KOPT-K1 (cell line): ENCODE measurements around the gene HCAR3.
"Not testable (repeated sequence)": the region's sequence is repeated elsewhere in the genome, so short reads cannot be mapped to it uniquely, and the experiment has no call there.

Source experiments
- H3K27ac ChIP-seq: fragments of 200-600 bp; sonication (generic); 2 replicates; pipeline ENCODE4 v1.5.1; 2016; ENCODE audit warnings: antibody characterized with exemption, mild to moderate bottlenecking, low read depth, low read length; ENCODE audit not compliant: poor library complexity, severe bottlenecking
- H3K36me3 ChIP-seq: fragments of 200-600 bp; sonication (generic); 2 replicates; pipeline ENCODE4 v1.5.1; 2017; ENCODE audit warnings: antibody characterized with exemption, mild to moderate bottlenecking, low read length, moderate library complexity; ENCODE audit not compliant: insufficient read depth
- H3K9me3 ChIP-seq: fragments of 200-600 bp; sonication (generic); 2 replicates; pipeline ENCODE4 v1.5.1; 2017; ENCODE audit warnings: antibody characterized with exemption, low read length, mild to moderate bottlenecking; ENCODE audit not compliant: insufficient read depth, poor library complexity, severe bottlenecking

The HCAR3 gene

DNA sequence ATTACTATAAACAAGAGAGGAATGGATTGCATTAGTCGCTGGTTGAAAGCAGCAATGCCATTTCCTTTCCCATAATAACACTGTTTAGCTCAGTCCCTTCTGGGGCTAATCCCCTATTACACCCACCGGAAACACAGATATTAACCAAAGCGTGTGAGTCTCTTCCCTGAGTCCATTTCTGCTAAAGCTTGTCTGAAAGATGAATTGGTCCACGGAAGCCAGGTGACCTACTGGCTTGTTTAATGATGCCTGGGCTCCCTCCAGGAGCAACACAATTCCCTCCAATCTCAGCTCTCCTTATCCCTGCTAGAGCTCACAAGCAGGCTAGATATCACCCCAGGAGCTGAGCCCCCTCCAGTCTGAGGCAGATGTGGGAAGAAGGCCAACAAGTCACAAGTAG lies 15.1 kb downstream of the HCAR3 start:
- H3K9me3 ChIP-seq, H3K36me3 ChIP-seq, H3K27ac ChIP-seq: not testable (repeated sequence)

DNA sequence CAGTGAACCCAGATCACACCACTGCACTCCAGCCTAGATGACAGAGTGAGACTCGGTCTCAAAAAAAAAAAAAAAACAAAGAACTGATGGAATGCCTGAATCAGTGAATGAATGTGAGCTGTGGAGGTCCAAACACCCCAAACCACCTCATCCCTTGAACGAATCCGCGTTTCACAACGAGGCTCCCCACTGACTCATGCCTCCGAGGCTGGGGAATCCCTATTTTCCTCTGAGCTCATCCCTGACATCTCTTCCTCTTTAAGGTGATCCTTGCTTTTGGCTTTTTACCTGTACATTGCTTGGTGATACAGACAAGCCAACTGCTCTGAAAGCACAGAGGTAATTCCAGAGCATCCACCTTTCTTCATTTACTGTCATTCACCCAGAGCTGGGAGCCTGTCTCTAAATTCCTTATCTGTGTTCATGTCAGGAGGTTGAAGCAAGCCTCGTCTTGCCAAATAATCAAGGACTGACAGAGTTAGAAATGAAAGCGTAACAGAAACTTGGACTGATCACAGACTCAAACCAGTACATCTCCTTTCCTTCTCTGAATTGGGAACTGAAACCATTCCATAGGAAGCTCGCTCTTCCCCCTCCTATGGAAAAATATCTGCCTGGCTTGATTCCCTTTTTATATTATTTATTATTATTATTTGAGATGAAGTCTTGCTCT lies 16.4 kb downstream of the HCAR3 start:
- H3K36me3 ChIP-seq, H3K27ac ChIP-seq, H3K9me3 ChIP-seq: not testable (repeated sequence)

DNA sequence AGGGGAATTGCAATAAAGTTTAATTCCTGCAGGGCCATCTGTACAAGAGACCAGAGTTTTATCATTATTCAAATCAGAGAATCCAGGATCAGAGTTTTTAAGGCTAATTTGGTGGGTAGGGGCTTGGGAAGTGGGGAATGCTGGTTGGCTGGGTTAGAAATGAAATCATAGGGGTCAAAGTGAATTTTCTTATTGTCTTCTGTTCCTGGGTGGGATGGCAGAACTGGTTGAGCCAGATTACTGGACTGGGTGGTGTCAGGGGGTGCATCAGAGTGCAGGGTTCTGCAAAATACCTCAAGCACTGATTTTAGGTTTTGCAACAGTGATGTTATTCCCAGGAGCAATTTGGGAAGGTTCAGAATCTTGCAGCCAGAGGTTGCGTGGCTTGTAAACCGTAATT lies 19.7 kb downstream of the HCAR3 start:
- H3K27ac ChIP-seq, H3K9me3 ChIP-seq, H3K36me3 ChIP-seq: not testable (repeated sequence)

DNA sequence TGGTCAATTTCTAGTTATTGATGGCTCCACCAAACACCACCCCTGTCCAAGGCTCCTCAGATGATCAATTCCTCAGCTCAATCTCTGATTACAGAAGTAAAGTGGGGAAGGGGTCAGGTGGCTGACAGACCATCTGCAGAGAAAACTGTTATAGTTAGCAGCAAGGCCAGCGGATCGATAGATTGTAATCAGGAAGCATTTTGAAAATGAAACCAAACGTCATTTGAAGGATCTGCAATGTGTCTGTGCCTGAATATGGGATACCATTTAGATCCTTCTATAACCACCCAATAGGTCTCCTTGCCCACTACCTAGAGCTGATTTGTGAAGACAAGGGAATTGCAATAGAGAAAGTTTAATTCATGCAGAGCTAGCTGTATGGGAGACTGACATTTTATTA lies 25.0 kb downstream of the HCAR3 start:
- no peaks in the 10 kb centered on the region for H3K9me3 ChIP-seq

DNA sequence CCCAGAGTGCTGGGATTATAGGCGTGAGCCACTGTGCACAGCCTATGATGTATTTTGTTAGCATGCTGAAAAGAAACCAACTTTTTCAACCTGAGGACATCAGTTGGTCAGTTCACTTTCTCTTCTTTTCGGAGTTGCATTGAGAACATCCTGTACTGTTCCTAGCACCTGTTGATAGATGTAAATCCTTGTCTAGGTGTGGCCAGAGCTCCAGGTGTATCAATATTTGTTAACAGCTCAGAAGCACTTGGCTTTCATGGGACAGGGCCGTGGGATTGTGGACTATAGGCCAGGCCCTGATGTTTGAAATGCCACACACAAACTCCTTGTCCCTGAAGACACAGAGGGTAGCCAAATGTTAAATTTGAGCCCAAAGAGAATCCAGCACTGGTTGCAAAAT lies 28.3 kb downstream of the HCAR3 start:
- Histone ChIP-seq H3K36me3 (no peaks in the 10 kb centered on the region), H3K9me3 (no peaks in the 10 kb centered on the region), H3K27ac (no peak overlapping the region)

More for the DNA sequence above, 25.0 kb downstream of the HCAR3 start:
- no peaks in the 10 kb centered on the region for H3K36me3 ChIP-seq
- peak overlapping the region; percentile 0 for H3K27ac ChIP-seq

DNA sequence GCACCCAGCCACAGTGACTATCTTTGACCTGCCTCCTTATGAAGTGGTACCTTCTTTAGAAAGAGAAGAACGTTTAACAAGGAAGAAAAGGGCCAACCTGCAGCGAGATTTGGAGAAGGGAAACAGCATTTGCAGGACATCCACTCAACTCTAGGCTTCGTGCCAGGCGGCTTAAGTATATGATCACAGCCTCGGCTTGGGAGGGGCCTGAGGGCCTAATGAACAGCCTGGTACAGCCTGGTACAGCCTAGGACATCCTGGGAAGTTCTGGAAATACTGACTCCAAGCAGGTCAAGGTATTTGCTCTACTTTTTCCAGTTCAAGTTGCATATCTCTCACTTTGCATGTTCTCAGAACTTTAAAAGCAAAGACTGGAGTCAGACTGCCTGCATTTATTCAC lies 29.5 kb downstream of the HCAR3 start:
- Histone ChIP-seq H3K9me3 (no peaks in the 10 kb centered on the region), H3K27ac (no peak overlapping the region), H3K36me3 (no peaks in the 10 kb centered on the region)

GRCh38 chr12:122686538-122686937 lies 30.1 kb downstream of the HCAR3 start:
- Histone ChIP-seq H3K36me3 (no peaks in the 10 kb centered on the region), H3K9me3 (no peaks in the 10 kb centered on the region)

GRCh38 chr12:122684297-122684813 lies 32.3 kb downstream of the HCAR3 start:
- Histone ChIP-seq H3K9me3 (no peaks in the 10 kb centered on the region), H3K36me3 (no peaks in the 10 kb centered on the region), H3K27ac (no peak overlapping the region)

More at GRCh38 chr12:122686538-122686937, 30.1 kb downstream of the HCAR3 start:
- no peak overlapping the region for H3K27ac ChIP-seq

GRCh38 chr12:122681814-122682213 lies 34.8 kb downstream of the HCAR3 start:
- Histone ChIP-seq H3K27ac (no peak overlapping the region), H3K9me3 (no peaks in the 10 kb centered on the region), H3K36me3 (no peaks in the 10 kb centered on the region)

- H3K27ac ChIP-seq, H3K36me3 ChIP-seq, H3K9me3 ChIP-seq: not testable (repeated sequence)
These were observed 35.6 kb downstream of the HCAR3 start for GRCh38 chr12:122680989-122681388.

DNA sequence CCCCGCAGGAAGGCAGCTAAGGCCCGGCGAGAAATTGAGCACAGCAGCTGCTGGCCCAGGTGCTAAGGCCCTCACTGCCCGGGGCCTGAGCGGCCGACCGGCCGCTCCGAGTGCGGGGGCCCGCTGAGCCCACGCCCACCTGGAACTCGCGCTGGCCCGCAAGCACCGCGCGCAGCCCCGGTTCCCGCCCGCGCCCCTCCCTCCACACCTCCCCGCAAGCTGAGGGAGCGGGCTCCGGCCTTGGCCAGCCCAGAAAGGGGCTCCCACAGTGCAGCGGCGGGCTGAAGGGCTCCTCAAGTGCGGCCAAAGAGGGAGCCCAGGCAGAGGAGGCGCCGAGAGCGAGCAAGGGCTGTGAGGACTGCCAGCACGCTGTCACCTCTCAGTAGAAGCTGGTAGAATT lies 39.8 kb downstream of the HCAR3 start:
- H3K9me3 ChIP-seq, H3K36me3 ChIP-seq, H3K27ac ChIP-seq: not testable (repeated sequence)

GRCh38 chr12:122676015-122676414 lies 40.6 kb downstream of the HCAR3 start:
- H3K36me3 ChIP-seq, H3K27ac ChIP-seq, H3K9me3 ChIP-seq: not testable (repeated sequence)

- H3K27ac ChIP-seq, result no peak overlapping the region
- no peaks in the 10 kb centered on the region for H3K36me3 ChIP-seq
- no peaks in the 10 kb centered on the region for H3K9me3 ChIP-seq
These were observed 44.1 kb downstream of the HCAR3 start for GRCh38 chr12:122672515-122672914.

- no peaks in the 10 kb centered on the region for H3K36me3 ChIP-seq
- H3K9me3 ChIP-seq, result no peaks in the 10 kb centered on the region
- no peak overlapping the region for H3K27ac ChIP-seq
These were observed 47.1 kb downstream of the HCAR3 start for GRCh38 chr12:122669397-122670070.

- no peaks in the 10 kb centered on the region for H3K9me3 ChIP-seq
- H3K27ac ChIP-seq, result no peak overlapping the region
- H3K36me3 ChIP-seq, result no peaks in the 10 kb centered on the region
These were observed 48.3 kb downstream of the HCAR3 start for GRCh38 chr12:122668268-122668667.

- peaks cover 5% of the 10 kb centered on the region; the same call in 1 of the 2 replicates for H3K36me3 ChIP-seq
These were observed 50.9 kb downstream of the HCAR3 start for GRCh38 chr12:122665759-122666158.

More at GRCh38 chr12:122665759-122666158, 50.9 kb downstream of the HCAR3 start:
- Histone ChIP-seq H3K9me3 (no peaks in the 10 kb centered on the region), H3K27ac (no peak overlapping the region)
